ENCODE results near the gene HOXD12. TPM values are rescaled to one million over a fixed set of nuclear protein-coding genes. Genes with fewer than 3 reads are reported as not detected.

Gene HOXD12
- total RNA-seq, 4 donors from 2014 or later = not detected

GRCh38 chr2:176076796-176077195 lies 22.8 kb upstream of the HOXD12 start:
- Histone ChIP-seq H3K36me3 (no peaks in the 10 kb centered on the region), H3K27me3 (peaks cover 99% of the 10 kb centered on the region), H3K4me3 (no peak overlapping the region), H3K27ac (no peak overlapping the region), H3K9me3 (no peaks in the 10 kb centered on the region), H3K4me1 (peaks cover 6 to 18% (median 17%) of the 10 kb centered on the region in 4 donors)
- no peak for DNase-seq
- no peak for TF ChIP-seq POLR2A (IDR thresholded peaks at IDR 0.05)
- TF ChIP-seq POLR2AphosphoS5 (IDR thresholded peaks at IDR 0.05) = no peak
- intact Hi-C loops (cut with DNase I; ENCODE audit: low total_unique reads) = no loop called here
- in situ Hi-C loops (cut with MboI; ENCODE audit: low pct_ligation_motif_present in 1 of 4, low pct_unique_long_range_greater_than_20kb in 1 of 4, low sequenced_read_pairs in 3 of 4) = loop anchor here in 3 of 4 donors (10.0 to 25.0 kb wide), 4 partner anchors 389 to 714 kb away; no protein-coding TSS in a partner anchor
- 18 to 33% methylated on average over 2 of the region's 2 CpGs for WGBS, 2 donors (ENCODE audit: low coverage in 1 of 2)

- H3K36me3 ChIP-seq = no peaks in the 10 kb centered on the region
- H3K27ac ChIP-seq = no peak overlapping the region
- H3K27me3 ChIP-seq = peaks cover 99% of the 10 kb centered on the region
- peaks cover 8 to 31% (median 22%) of the 10 kb centered on the region in 4 donors for H3K4me1 ChIP-seq
- no peak for DNase-seq
- no peak overlapping the region for H3K4me3 ChIP-seq
- H3K9me3 ChIP-seq = no peaks in the 10 kb centered on the region
- WGBS, 2 donors (ENCODE audit: low coverage in 1 of 2) = 6 to 19% methylated on average over 18 to 25 of the region's 25 CpGs
- intact Hi-C loops (cut with DNase I; ENCODE audit: low total_unique reads) = no loop called here
- in situ Hi-C loops (cut with MboI; ENCODE audit: low pct_ligation_motif_present in 1 of 4, low pct_unique_long_range_greater_than_20kb in 1 of 4, low sequenced_read_pairs in 3 of 4) = loop anchor here in 3 of 4 donors (10.0 to 25.0 kb wide), 4 partner anchors 391 to 716 kb away; no protein-coding TSS in a partner anchor
- TF ChIP-seq EP300 (IDR thresholded peaks at IDR 0.05; ENCODE audit: low read depth) (no peak), CTCF (IDR thresholded peaks at IDR 0.05) (no peak)
Observed at GRCh38 chr2:176078541-176079284, 20.9 kb upstream of the HOXD12 start.

- intact Hi-C loops (cut with DNase I; ENCODE audit: low total_unique reads) = no loop called here
Observed at GRCh38 chr2:176079285-176079830, 20.2 kb upstream of the HOXD12 start.

GRCh38 chr2:176079831-176080539 lies 19.6 kb upstream of the HOXD12 start:
- no peak for TF ChIP-seq POLR2A (IDR thresholded peaks at IDR 0.05)
- TF ChIP-seq CTCF (IDR thresholded peaks at IDR 0.05) = peak; percentile 57 to 83 (median 69)
- no peak for TF ChIP-seq POLR2AphosphoS5 (IDR thresholded peaks at IDR 0.05)
- 1% methylated on average over 41 of the region's 86 CpGs; no CpG with 5 or more reads in 1 of the 2 donors for WGBS, 2 donors (ENCODE audit: low coverage in 1 of 2)
- H3K27ac ChIP-seq = no peak overlapping the region
- peak overlapping the region in 3 of 4 donors; percentile 13 to 48 (median 26) for H3K4me3 ChIP-seq
- in situ Hi-C loops (cut with MboI; ENCODE audit: low pct_ligation_motif_present in 1 of 4, low pct_unique_long_range_greater_than_20kb in 1 of 4, low sequenced_read_pairs in 3 of 4) (loop anchor here in 3 of 4 donors (10.0 to 25.0 kb wide), 4 partner anchors 393 to 718 kb away; no protein-coding TSS in a partner anchor), intact Hi-C loops (cut with DNase I; ENCODE audit: low total_unique reads) (loop anchor here (10.0 kb wide), 2 partner anchors 495 to 825 kb away; no protein-coding TSS in a partner anchor)
- DNase-seq = no peak
- peaks cover 99% of the 10 kb centered on the region for H3K27me3 ChIP-seq
- H3K36me3 ChIP-seq = no peaks in the 10 kb centered on the region
- H3K9me3 ChIP-seq = no peaks in the 10 kb centered on the region
- peaks cover 8 to 36% (median 26%) of the 10 kb centered on the region in 4 donors for H3K4me1 ChIP-seq

More at GRCh38 chr2:176079285-176079830, 20.2 kb upstream of the HOXD12 start:
- Histone ChIP-seq H3K27me3 (peaks cover 99% of the 10 kb centered on the region), H3K9me3 (no peaks in the 10 kb centered on the region), H3K4me1 (peaks cover 8 to 31% (median 22%) of the 10 kb centered on the region in 4 donors), H3K4me3 (peak overlapping the region in 2 of 4 donors; percentile 13 to 48), H3K27ac (no peak overlapping the region), H3K36me3 (no peaks in the 10 kb centered on the region)
- in situ Hi-C loops (cut with MboI; ENCODE audit: low pct_ligation_motif_present in 1 of 4, low pct_unique_long_range_greater_than_20kb in 1 of 4, low sequenced_read_pairs in 3 of 4) = loop anchor here in 3 of 4 donors (10.0 to 25.0 kb wide), 4 partner anchors 392 to 717 kb away; no protein-coding TSS in a partner anchor
- WGBS, 2 donors (ENCODE audit: low coverage in 1 of 2) = 0 to 11% methylated on average over 1 to 30 of the region's 30 CpGs
- no peak for DNase-seq
- TF ChIP-seq POLR2AphosphoS5 (IDR thresholded peaks at IDR 0.05) = no peak
- TF ChIP-seq EP300 (IDR thresholded peaks at IDR 0.05; ENCODE audit: low read depth) = no peak
- TF ChIP-seq CTCF (IDR thresholded peaks at IDR 0.05) = no peak
- TF ChIP-seq POLR2A (IDR thresholded peaks at IDR 0.05) = no peak

All from transverse colon (tissue), 4 donors.